ENCODE measurements around the gene PLPPR1. TPM values are rescaled to one million over a fixed set of nuclear protein-coding genes. Genes with fewer than 3 reads are reported as not detected.

Gene PLPPR1
- total and polyA plus RNA-seq, 2 of the 13 experiments (the other 11 are each of a cell fraction or from before 2014, with no cell fraction given) = 16.0 to 84.7 TPM

DNA sequence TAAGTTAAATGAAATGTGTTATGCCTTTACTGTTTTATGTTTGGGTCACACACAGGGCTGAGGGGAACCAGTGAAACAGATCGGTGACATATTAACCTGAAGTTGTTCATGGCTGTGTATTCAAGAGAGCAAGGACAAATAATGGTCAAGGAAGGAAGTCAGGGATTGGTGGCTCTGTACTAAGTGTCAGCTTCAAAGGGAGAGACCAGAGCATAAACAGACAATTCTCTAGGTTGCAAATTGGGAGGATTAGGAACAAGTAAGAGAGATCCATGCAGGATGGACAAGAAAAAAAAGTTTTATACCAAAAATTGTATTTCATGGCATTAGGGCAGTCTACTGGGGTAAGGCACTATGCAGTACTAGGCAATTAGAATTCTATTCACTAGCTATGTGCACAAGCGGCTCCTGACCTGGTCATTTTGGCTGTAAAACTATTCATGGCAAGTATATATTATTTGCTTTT, 156.3 kb downstream of the PLPPR1 start (continued):
- TF ChIP-seq NONO (IDR thresholded peaks at IDR 0.05) (no peak), NONO (CRISPR knock-in tag; conservative IDR thresholded peaks at IDR 0.05) (no peak), NR2F6 (IDR thresholded peaks at IDR 0.05) (peak; percentile 28; the same call in 1 of the 2 replicates), NR2F6 (CRISPR knock-in tag; IDR thresholded peaks at IDR 0.05) (peak; percentile 60; the same call in 1 of the 2 replicates), PLRG1 (conservative IDR thresholded peaks at IDR 0.05) (no peak), ZFP36 (IDR thresholded peaks at IDR 0.05; ENCODE audit: borderline replicate concordance, low read depth, low read length, partially characterized antibody) (no peak), CC2D1A (CRISPR knock-in tag; IDR thresholded peaks at IDR 0.05) (no peak), RBM22 (optimal IDR thresholded peaks at IDR 0.05; ENCODE audit: low read length) (no peak), ZNF556 (CRISPR knock-in tag; IDR thresholded peaks at IDR 0.05; ENCODE audit: borderline replicate concordance) (no peak), HIVEP1 (CRISPR knock-in tag; IDR thresholded peaks at IDR 0.05) (no peak), SNRNP70 (IDR thresholded peaks at IDR 0.05; ENCODE audit: low read depth, low read length) (no peak), PHF21A (CRISPR knock-in tag; IDR thresholded peaks at IDR 0.05) (peak; percentile 80), ZNF260 (CRISPR knock-in tag; IDR thresholded peaks at IDR 0.05; ENCODE audit: borderline replicate concordance, low read depth) (no peak), FOXJ3 (CRISPR knock-in tag; IDR thresholded peaks at IDR 0.05; ENCODE audit: borderline replicate concordance) (peak; percentile 74; the same call in 1 of the 2 replicates), CREM (IDR thresholded peaks at IDR 0.05) (peak; percentile 55; the same call in 1 of the 2 replicates), CREM (CRISPR knock-in tag; IDR thresholded peaks at IDR 0.05) (no peak), CCAR2 (optimal IDR thresholded peaks at IDR 0.05; ENCODE audit: low read depth, low read length) (no peak)
- TF ChIP-seq, protein P1, sequence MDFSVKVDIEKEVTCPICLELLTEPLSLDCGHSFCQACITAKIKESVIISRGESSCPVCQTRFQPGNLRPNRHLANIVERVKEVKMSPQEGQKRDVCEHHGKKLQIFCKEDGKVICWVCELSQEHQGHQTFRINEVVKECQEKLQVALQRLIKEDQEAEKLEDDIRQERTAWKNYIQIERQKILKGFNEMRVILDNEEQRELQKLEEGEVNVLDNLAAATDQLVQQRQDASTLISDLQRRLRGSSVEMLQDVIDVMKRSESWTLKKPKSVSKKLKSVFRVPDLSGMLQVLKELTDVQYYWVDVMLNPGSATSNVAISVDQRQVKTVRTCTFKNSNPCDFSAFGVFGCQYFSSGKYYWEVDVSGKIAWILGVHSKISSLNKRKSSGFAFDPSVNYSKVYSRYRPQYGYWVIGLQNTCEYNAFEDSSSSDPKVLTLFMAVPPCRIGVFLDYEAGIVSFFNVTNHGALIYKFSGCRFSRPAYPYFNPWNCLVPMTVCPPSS (IDR thresholded peaks at IDR 0.05) = no peak
- TF ChIP-seq, protein P2, sequence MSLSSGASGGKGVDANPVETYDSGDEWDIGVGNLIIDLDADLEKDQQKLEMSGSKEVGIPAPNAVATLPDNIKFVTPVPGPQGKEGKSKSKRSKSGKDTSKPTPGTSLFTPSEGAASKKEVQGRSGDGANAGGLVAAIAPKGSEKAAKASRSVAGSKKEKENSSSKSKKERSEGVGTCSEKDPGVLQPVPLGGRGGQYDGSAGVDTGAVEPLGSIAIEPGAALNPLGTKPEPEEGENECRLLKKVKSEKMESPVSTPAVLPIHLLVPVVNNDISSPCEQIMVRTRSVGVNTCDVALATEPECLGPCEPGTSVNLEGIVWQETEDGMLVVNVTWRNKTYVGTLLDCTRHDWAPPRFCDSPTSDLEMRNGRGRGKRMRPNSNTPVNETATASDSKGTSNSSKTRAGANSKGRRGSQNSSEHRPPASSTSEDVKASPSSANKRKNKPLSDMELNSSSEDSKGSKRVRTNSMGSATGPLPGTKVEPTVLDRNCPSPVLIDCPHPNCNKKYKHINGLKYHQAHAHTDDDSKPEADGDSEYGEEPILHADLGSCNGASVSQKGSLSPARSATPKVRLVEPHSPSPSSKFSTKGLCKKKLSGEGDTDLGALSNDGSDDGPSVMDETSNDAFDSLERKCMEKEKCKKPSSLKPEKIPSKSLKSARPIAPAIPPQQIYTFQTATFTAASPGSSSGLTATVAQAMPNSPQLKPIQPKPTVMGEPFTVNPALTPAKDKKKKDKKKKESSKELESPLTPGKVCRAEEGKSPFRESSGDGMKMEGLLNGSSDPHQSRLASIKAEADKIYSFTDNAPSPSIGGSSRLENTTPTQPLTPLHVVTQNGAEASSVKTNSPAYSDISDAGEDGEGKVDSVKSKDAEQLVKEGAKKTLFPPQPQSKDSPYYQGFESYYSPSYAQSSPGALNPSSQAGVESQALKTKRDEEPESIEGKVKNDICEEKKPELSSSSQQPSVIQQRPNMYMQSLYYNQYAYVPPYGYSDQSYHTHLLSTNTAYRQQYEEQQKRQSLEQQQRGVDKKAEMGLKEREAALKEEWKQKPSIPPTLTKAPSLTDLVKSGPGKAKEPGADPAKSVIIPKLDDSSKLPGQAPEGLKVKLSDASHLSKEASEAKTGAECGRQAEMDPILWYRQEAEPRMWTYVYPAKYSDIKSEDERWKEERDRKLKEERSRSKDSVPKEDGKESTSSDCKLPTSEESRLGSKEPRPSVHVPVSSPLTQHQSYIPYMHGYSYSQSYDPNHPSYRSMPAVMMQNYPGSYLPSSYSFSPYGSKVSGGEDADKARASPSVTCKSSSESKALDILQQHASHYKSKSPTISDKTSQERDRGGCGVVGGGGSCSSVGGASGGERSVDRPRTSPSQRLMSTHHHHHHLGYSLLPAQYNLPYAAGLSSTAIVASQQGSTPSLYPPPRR (CRISPR knock-in tag; IDR thresholded peaks at IDR 0.05; ENCODE audit: borderline replicate concordance) = peak; percentile 56; the same call in 1 of the 2 replicates
- TF ChIP-seq, protein P3, sequence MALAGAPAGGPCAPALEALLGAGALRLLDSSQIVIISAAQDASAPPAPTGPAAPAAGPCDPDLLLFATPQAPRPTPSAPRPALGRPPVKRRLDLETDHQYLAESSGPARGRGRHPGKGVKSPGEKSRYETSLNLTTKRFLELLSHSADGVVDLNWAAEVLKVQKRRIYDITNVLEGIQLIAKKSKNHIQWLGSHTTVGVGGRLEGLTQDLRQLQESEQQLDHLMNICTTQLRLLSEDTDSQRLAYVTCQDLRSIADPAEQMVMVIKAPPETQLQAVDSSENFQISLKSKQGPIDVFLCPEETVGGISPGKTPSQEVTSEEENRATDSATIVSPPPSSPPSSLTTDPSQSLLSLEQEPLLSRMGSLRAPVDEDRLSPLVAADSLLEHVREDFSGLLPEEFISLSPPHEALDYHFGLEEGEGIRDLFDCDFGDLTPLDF (CRISPR knock-in tag; IDR thresholded peaks at IDR 0.05) = no peak
- TF ChIP-seq, protein P4, sequence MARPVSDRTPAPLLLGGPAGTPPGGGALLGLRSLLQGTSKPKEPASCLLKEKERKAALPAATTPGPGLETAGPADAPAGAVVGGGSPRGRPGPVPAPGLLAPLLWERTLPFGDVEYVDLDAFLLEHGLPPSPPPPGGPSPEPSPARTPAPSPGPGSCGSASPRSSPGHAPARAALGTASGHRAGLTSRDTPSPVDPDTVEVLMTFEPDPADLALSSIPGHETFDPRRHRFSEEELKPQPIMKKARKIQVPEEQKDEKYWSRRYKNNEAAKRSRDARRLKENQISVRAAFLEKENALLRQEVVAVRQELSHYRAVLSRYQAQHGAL (CRISPR knock-in tag; IDR thresholded peaks at IDR 0.05; ENCODE audit: not compliant biosample characterization) = no peak
